ENCODE data around the gene ASCC1. TPM values are rescaled to one million over a fixed set of nuclear protein-coding genes. Genes with fewer than 3 reads are reported as not detected.
"Not testable (repeated sequence)": the region's sequence is repeated elsewhere in the genome, so short reads cannot be mapped to it uniquely, and the experiment has no call there.

The ASCC1 gene
- total and polyA plus RNA-seq, 2 donors from 2014 or later: 24.0 to 36.1 TPM

- Histone ChIP-seq H3K27me3 (ENCODE audit: control insufficient read depth, insufficient read depth, low read length) (no peaks in the 10 kb centered on the region), H3K9ac (ENCODE audit: low read length in 3 of 3) (no peak overlapping the region), H3K9me3 (ENCODE audit: control insufficient read depth in 2 of 3, insufficient read depth in 1 of 3, low read length in 3 of 3) (no peaks in the 10 kb centered on the region), H3K4me1 (ENCODE audit: control insufficient read depth in 2 of 3, insufficient read depth in 2 of 3, low read depth in 1 of 3, low read length in 3 of 3) (no peaks in the 10 kb centered on the region), H3K27ac (ENCODE audit: low read depth in 2 of 2, low read length in 2 of 2) (no peak overlapping the region), H3K36me3 (ENCODE audit: control insufficient read depth in 2 of 3, insufficient read depth in 3 of 3, low read length in 3 of 3) (peaks cover 0 to 4% (median 2%) of the 10 kb centered on the region in 3 donors), H3K4me3 (ENCODE audit: low read length in 3 of 3) (no peak overlapping the region)
- DNase-seq (no peak), FAIRE-seq (no peak)
- intact Hi-C loops (cut with DNase I): no loop called here
- TF ChIP-seq CTCF (IDR thresholded peaks at IDR 0.05; ENCODE audit: borderline replicate concordance, extremely low read depth, insufficient read depth): no peak
These were observed 53.1 kb downstream of the ASCC1 start for GRCh38 chr10:72162978-72163377.

- intact Hi-C loops (cut with DNase I): no loop called here
- DNase-seq: no peak
- no peaks in the 10 kb centered on the region for H3K9me3 ChIP-seq (ENCODE audit: control insufficient read depth in 2 of 3, insufficient read depth in 1 of 3, low read length in 3 of 3)
These were observed 57.9 kb downstream of the ASCC1 start for GRCh38 chr10:72158176-72158575.

GRCh38 chr10:72156223-72156622 lies 59.9 kb downstream of the ASCC1 start:
- no peak for TF ChIP-seq CTCF (IDR thresholded peaks at IDR 0.05; ENCODE audit: borderline replicate concordance, extremely low read depth, insufficient read depth)

More at GRCh38 chr10:72158176-72158575, 57.9 kb downstream of the ASCC1 start:
- FAIRE-seq: no peak
- no peak for TF ChIP-seq CTCF (IDR thresholded peaks at IDR 0.05; ENCODE audit: borderline replicate concordance, extremely low read depth, insufficient read depth)
- Histone ChIP-seq H3K27ac (ENCODE audit: low read depth in 2 of 2, low read length in 2 of 2) (no peak overlapping the region), H3K4me1 (ENCODE audit: control insufficient read depth in 2 of 3, insufficient read depth in 2 of 3, low read depth in 1 of 3, low read length in 3 of 3) (no peaks in the 10 kb centered on the region), H3K27me3 (ENCODE audit: control insufficient read depth, insufficient read depth, low read length) (no peaks in the 10 kb centered on the region), H3K36me3 (ENCODE audit: control insufficient read depth in 2 of 3, insufficient read depth in 3 of 3, low read length in 3 of 3) (peaks cover 0 to 4% (median 2%) of the 10 kb centered on the region in 3 donors), H3K9ac (ENCODE audit: low read length in 3 of 3) (no peak overlapping the region), H3K4me3 (ENCODE audit: low read length in 3 of 3) (no peak overlapping the region)

GRCh38 chr10:72152286-72152685 lies 63.8 kb downstream of the ASCC1 start:
- intact Hi-C loops (cut with DNase I): no loop called here
- Histone ChIP-seq H3K36me3 (ENCODE audit: control insufficient read depth in 2 of 3, insufficient read depth in 3 of 3, low read length in 3 of 3) (no peaks in the 10 kb centered on the region), H3K4me3 (ENCODE audit: low read length in 3 of 3) (no peak overlapping the region), H3K9ac (ENCODE audit: low read length in 3 of 3) (no peak overlapping the region), H3K4me1 (ENCODE audit: control insufficient read depth in 2 of 3, insufficient read depth in 2 of 3, low read depth in 1 of 3, low read length in 3 of 3) (no peaks in the 10 kb centered on the region), H3K9me3 (ENCODE audit: control insufficient read depth in 2 of 3, insufficient read depth in 1 of 3, low read length in 3 of 3) (no peaks in the 10 kb centered on the region), H3K27ac (ENCODE audit: low read depth in 2 of 2, low read length in 2 of 2) (no peak overlapping the region), H3K27me3 (ENCODE audit: control insufficient read depth, insufficient read depth, low read length) (no peaks in the 10 kb centered on the region)
- no peak for FAIRE-seq
- TF ChIP-seq CTCF (IDR thresholded peaks at IDR 0.05; ENCODE audit: borderline replicate concordance, extremely low read depth, insufficient read depth): no peak
- DNase-seq: no peak

More at GRCh38 chr10:72156223-72156622, 59.9 kb downstream of the ASCC1 start:
- H3K36me3 ChIP-seq (ENCODE audit: control insufficient read depth in 2 of 3, insufficient read depth in 3 of 3, low read length in 3 of 3): peaks cover 0 to 3% (median 2%) of the 10 kb centered on the region in 3 donors
- no peak overlapping the region for H3K9ac ChIP-seq (ENCODE audit: low read length in 3 of 3)
- H3K4me3 ChIP-seq (ENCODE audit: low read length in 3 of 3): no peak overlapping the region
- H3K4me1 ChIP-seq (ENCODE audit: control insufficient read depth in 2 of 3, insufficient read depth in 2 of 3, low read depth in 1 of 3, low read length in 3 of 3): no peaks in the 10 kb centered on the region
- DNase-seq (no peak), FAIRE-seq (no peak)
- H3K27me3 ChIP-seq (ENCODE audit: control insufficient read depth, insufficient read depth, low read length): no peaks in the 10 kb centered on the region
- no peak overlapping the region for H3K27ac ChIP-seq (ENCODE audit: low read depth in 2 of 2, low read length in 2 of 2)
- intact Hi-C loops (cut with DNase I): no loop called here
- no peaks in the 10 kb centered on the region for H3K9me3 ChIP-seq (ENCODE audit: control insufficient read depth in 2 of 3, insufficient read depth in 1 of 3, low read length in 3 of 3)

- H3K9me3 ChIP-seq (ENCODE audit: control insufficient read depth in 2 of 3, insufficient read depth in 1 of 3, low read length in 3 of 3); H3K4me3 ChIP-seq (ENCODE audit: low read length in 3 of 3); intact Hi-C loops (cut with DNase I); H3K36me3 ChIP-seq (ENCODE audit: control insufficient read depth in 2 of 3, insufficient read depth in 3 of 3, low read length in 3 of 3); H3K4me1 ChIP-seq (ENCODE audit: control insufficient read depth in 2 of 3, insufficient read depth in 2 of 3, low read depth in 1 of 3, low read length in 3 of 3); FAIRE-seq; H3K27ac ChIP-seq (ENCODE audit: low read depth in 2 of 2, low read length in 2 of 2); H3K27me3 ChIP-seq (ENCODE audit: control insufficient read depth, insufficient read depth, low read length); DNase-seq; H3K9ac ChIP-seq (ENCODE audit: low read length in 3 of 3): not testable (repeated sequence)
These were observed 65.2 kb downstream of the ASCC1 start for GRCh38 chr10:72150746-72151478.

Measured in kidney (tissue), 14 donors.